ENCODE measurements around the gene BSN. TPM values are rescaled to one million over a fixed set of nuclear protein-coding genes. Genes with fewer than 3 reads are reported as not detected.

Gene BSN
- polyA plus RNA-seq, 1 donor (not counting 4 experiments of a cell fraction or from before 2014, with no cell fraction given): under 0.01 TPM

- no peak for FAIRE-seq
Observed at GRCh38 chr3:49706456-49707112, 152.3 kb downstream of the BSN start.

GRCh38 chr3:49707113-49707480 is 152.8 kb downstream of the BSN start:
- Histone ChIP-seq H2AFZ (ENCODE audit: control insufficient read depth, low read length) (no peak overlapping the region), H3K4me1 (ENCODE audit: control insufficient read depth, extremely low read depth, insufficient read depth, low read length) (peaks cover 4% of the 10 kb centered on the region), H4K20me1 (ENCODE audit: control insufficient read depth, extremely low read depth, insufficient read depth, low read length) (no peaks in the 10 kb centered on the region), H3K4me3 (ENCODE audit: control insufficient read depth in 2 of 3, extremely low read depth in 1 of 3, insufficient read depth in 2 of 3, low read depth in 1 of 3, low read length in 3 of 3) (no peak overlapping the region), H3K9me1 (ENCODE audit: control insufficient read depth, extremely low read depth, insufficient read depth, low read length) (no peaks in the 10 kb centered on the region), H3K27me3 (ENCODE audit: control insufficient read depth, extremely low read depth, insufficient read depth, low read length) (no peaks in the 10 kb centered on the region), H3K9me3 (ENCODE audit: control insufficient read depth, low read depth, low read length) (no peaks in the 10 kb centered on the region), H3K4me2 (ENCODE audit: control insufficient read depth, extremely low read depth, insufficient read depth, low read depth, low read length) (no peak overlapping the region), H3K27ac (ENCODE audit: control insufficient read depth, insufficient read depth, low read length) (no peak overlapping the region), H3K79me2 (ENCODE audit: control insufficient read depth, insufficient read depth, low read length) (no peaks in the 10 kb centered on the region), H3K9ac (ENCODE audit: control insufficient read depth, extremely low read depth, insufficient read depth, low read length) (no peak overlapping the region), H3K36me3 (ENCODE audit: control insufficient read depth in 2 of 2, extremely low read depth in 1 of 2, insufficient read depth in 2 of 2, low read length in 2 of 2) (peaks cover 10 to 30% of the 10 kb centered on the region in 2 experiments)
- FAIRE-seq: no peak
- dilution Hi-C loops (cut with MboI; ENCODE audit: extremely low pct_ligation_motif_present, low sequenced_read_pairs): no loop called here
- TF ChIP-seq EZH2 (IDR thresholded peaks at IDR 0.05; ENCODE audit: low read length) (no peak), CTCF (optimal IDR thresholded peaks at IDR 0.05 in 1 of 3, IDR thresholded peaks at IDR 0.05 in 1 of 3, conservative IDR thresholded peaks at IDR 0.05 in 1 of 3; ENCODE audit: extremely low read depth in 1 of 3, insufficient read depth in 2 of 3, low read length in 3 of 3) (no peak)
- no peak for DNase-seq (ENCODE audit: low read depth, low spot score)

More at GRCh38 chr3:49706456-49707112, 152.3 kb downstream of the BSN start:
- H3K27me3 ChIP-seq (ENCODE audit: control insufficient read depth, extremely low read depth, insufficient read depth, low read length): no peaks in the 10 kb centered on the region
- no peaks in the 10 kb centered on the region for H3K9me3 ChIP-seq (ENCODE audit: control insufficient read depth, low read depth, low read length)
- H3K9ac ChIP-seq (ENCODE audit: control insufficient read depth, extremely low read depth, insufficient read depth, low read length): no peak overlapping the region
- no peaks in the 10 kb centered on the region for H4K20me1 ChIP-seq (ENCODE audit: control insufficient read depth, extremely low read depth, insufficient read depth, low read length)
- H3K9me1 ChIP-seq (ENCODE audit: control insufficient read depth, extremely low read depth, insufficient read depth, low read length): no peaks in the 10 kb centered on the region
- H3K27ac ChIP-seq (ENCODE audit: control insufficient read depth, insufficient read depth, low read length): no peak overlapping the region
- no peak overlapping the region for H3K4me2 ChIP-seq (ENCODE audit: control insufficient read depth, extremely low read depth, insufficient read depth, low read depth, low read length)
- dilution Hi-C loops (cut with MboI; ENCODE audit: extremely low pct_ligation_motif_present, low sequenced_read_pairs): no loop called here
- no peak for DNase-seq (ENCODE audit: low read depth, low spot score)
- TF ChIP-seq CTCF (optimal IDR thresholded peaks at IDR 0.05 in 1 of 3, IDR thresholded peaks at IDR 0.05 in 1 of 3, conservative IDR thresholded peaks at IDR 0.05 in 1 of 3; ENCODE audit: extremely low read depth in 1 of 3, insufficient read depth in 2 of 3, low read length in 3 of 3): no peak
- TF ChIP-seq EZH2 (IDR thresholded peaks at IDR 0.05; ENCODE audit: low read length): no peak
- H3K4me3 ChIP-seq (ENCODE audit: control insufficient read depth in 2 of 3, extremely low read depth in 1 of 3, insufficient read depth in 2 of 3, low read depth in 1 of 3, low read length in 3 of 3): no peak overlapping the region
- peaks cover 4% of the 10 kb centered on the region for H3K4me1 ChIP-seq (ENCODE audit: control insufficient read depth, extremely low read depth, insufficient read depth, low read length)
- H2AFZ ChIP-seq (ENCODE audit: control insufficient read depth, low read length): no peak overlapping the region
- peaks cover 15 to 32% of the 10 kb centered on the region in 2 experiments for H3K36me3 ChIP-seq (ENCODE audit: control insufficient read depth in 2 of 2, extremely low read depth in 1 of 2, insufficient read depth in 2 of 2, low read length in 2 of 2)
- H3K79me2 ChIP-seq (ENCODE audit: control insufficient read depth, insufficient read depth, low read length): no peaks in the 10 kb centered on the region
